Measurements from ENCODE around the gene NDUFB3. TPM values are rescaled to one million over a fixed set of nuclear protein-coding genes. Genes with fewer than 3 reads are reported as not detected.
"Not testable (repeated sequence)": the region's sequence is repeated elsewhere in the genome, so short reads cannot be mapped to it uniquely, and the experiment has no call there.

The NDUFB3 gene
- 68.2 TPM for total RNA-seq
- long read RNA-seq, transcript NDUFB3-201 (3 exons, 755 nt), result major isoform, 15 of 17 reads
- long read RNA-seq, partial matches to known transcripts, result 0 of 17 reads
- long read RNA-seq, other reads (novel, unspliced or antisense), result 1 of 17 reads

GRCh38 chr2:201071479-201072200, at the start of gene NDUFB3, which contains the start of gene HYCC2:
Gene NDUFB3 (plus strand): TSS chr2:201072001. CDS start chr2:201078883, 6,882 bp downstream.
Gene HYCC2 (minus strand): TSS chr2:201071671. CDS start chr2:201024009, 47,662 bp downstream.
- intact Hi-C loops (cut with DNase I), result no loop called here
- peaks cover 34% of the 10 kb centered on the region for H3K4me1 ChIP-seq

GRCh38 chr2:201024518-201024917, 47.3 kb upstream of the NDUFB3 start:
- TF ChIP-seq, protein P1, sequence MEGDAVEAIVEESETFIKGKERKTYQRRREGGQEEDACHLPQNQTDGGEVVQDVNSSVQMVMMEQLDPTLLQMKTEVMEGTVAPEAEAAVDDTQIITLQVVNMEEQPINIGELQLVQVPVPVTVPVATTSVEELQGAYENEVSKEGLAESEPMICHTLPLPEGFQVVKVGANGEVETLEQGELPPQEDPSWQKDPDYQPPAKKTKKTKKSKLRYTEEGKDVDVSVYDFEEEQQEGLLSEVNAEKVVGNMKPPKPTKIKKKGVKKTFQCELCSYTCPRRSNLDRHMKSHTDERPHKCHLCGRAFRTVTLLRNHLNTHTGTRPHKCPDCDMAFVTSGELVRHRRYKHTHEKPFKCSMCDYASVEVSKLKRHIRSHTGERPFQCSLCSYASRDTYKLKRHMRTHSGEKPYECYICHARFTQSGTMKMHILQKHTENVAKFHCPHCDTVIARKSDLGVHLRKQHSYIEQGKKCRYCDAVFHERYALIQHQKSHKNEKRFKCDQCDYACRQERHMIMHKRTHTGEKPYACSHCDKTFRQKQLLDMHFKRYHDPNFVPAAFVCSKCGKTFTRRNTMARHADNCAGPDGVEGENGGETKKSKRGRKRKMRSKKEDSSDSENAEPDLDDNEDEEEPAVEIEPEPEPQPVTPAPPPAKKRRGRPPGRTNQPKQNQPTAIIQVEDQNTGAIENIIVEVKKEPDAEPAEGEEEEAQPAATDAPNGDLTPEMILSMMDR (IDR thresholded peaks at IDR 0.05), result no peak
- Histone ChIP-seq H3K4me3 (no peak overlapping the region), H3K27me3 (no peaks in the 10 kb centered on the region), H3K9me3 (no peaks in the 10 kb centered on the region), H3K36me3 (peaks cover 34% of the 10 kb centered on the region), H3K27ac (no peak overlapping the region), H3K4me1 (no peaks in the 10 kb centered on the region)
- intact Hi-C loops (cut with DNase I), result no loop called here
- DNase-seq (no peak), ATAC-seq (no peak)

More at GRCh38 chr2:201071479-201072200, at the start of gene NDUFB3, which contains the start of gene HYCC2:
- DNase-seq, result peak; percentile 92
- peak within 1 kb of the TSS; percentile 92 for H3K4me3 ChIP-seq
- no peaks in the 10 kb centered on the region for H3K27me3 ChIP-seq
- no peaks in the 10 kb centered on the region for H3K9me3 ChIP-seq
- H3K36me3 ChIP-seq, result no peaks in the 10 kb centered on the region
- ATAC-seq, result peak; percentile 100
- peak within 1 kb of the TSS; percentile 95 for H3K27ac ChIP-seq
- TF ChIP-seq, protein P1 (IDR thresholded peaks at IDR 0.05), result peak; percentile 27

- DNase-seq; H3K4me3 ChIP-seq; H3K27ac ChIP-seq; H3K4me1 ChIP-seq; H3K36me3 ChIP-seq; ATAC-seq; H3K9me3 ChIP-seq; intact Hi-C loops (cut with DNase I); H3K27me3 ChIP-seq: not testable (repeated sequence)
Measured at GRCh38 chr2:201034355-201034754, 37.4 kb upstream of the NDUFB3 start.

DNA sequence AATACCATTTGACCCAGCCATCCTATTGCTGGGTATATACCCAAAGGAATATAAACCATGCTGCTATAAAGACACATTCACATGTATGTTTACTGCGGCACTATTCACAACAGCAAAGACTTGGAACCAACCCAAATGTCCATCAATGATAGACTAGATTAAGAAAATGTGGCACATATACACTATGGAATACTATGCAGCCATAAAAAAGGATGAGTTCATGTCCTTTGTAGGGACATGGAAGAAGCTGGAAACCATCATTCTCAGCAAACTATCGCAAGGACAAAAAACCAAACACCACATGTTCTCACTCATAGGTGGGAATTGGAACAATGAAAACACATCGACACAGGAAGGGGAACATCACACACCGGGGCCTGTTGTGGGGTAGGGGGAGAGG, 33.4 kb upstream of the NDUFB3 start:
- H3K27me3 ChIP-seq; H3K9me3 ChIP-seq; H3K36me3 ChIP-seq; intact Hi-C loops (cut with DNase I); H3K4me3 ChIP-seq; ATAC-seq; H3K27ac ChIP-seq; DNase-seq; H3K4me1 ChIP-seq: not testable (repeated sequence)

DNA sequence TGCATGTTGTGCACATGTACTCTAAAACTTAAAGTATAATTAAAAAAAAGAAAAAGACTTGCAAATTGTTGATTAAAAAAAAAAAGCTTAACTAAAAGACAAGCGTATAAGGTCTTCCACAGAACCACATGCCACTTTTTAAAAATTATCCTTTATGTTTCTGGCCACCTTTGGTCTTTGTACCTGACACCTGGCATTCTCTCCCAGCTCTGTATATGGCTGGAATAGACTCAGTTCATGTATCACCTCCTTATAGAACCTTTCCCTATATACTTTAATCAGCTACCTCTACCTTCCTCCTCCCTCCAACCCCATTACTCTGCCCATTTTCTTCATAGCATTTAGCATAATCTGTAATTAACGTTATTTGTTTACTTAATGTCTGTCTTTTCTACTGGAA, 32.9 kb upstream of the NDUFB3 start:
- H3K4me3 ChIP-seq, result no peak overlapping the region
- no peaks in the 10 kb centered on the region for H3K27me3 ChIP-seq
- H3K9me3 ChIP-seq, result no peaks in the 10 kb centered on the region
- no peaks in the 10 kb centered on the region for H3K4me1 ChIP-seq
- no peak overlapping the region for H3K27ac ChIP-seq
- TF ChIP-seq, protein P1 (IDR thresholded peaks at IDR 0.05), result no peak
- no peak for DNase-seq
- ATAC-seq, result no peak
- intact Hi-C loops (cut with DNase I), result no loop called here
- no peaks in the 10 kb centered on the region for H3K36me3 ChIP-seq

DNA sequence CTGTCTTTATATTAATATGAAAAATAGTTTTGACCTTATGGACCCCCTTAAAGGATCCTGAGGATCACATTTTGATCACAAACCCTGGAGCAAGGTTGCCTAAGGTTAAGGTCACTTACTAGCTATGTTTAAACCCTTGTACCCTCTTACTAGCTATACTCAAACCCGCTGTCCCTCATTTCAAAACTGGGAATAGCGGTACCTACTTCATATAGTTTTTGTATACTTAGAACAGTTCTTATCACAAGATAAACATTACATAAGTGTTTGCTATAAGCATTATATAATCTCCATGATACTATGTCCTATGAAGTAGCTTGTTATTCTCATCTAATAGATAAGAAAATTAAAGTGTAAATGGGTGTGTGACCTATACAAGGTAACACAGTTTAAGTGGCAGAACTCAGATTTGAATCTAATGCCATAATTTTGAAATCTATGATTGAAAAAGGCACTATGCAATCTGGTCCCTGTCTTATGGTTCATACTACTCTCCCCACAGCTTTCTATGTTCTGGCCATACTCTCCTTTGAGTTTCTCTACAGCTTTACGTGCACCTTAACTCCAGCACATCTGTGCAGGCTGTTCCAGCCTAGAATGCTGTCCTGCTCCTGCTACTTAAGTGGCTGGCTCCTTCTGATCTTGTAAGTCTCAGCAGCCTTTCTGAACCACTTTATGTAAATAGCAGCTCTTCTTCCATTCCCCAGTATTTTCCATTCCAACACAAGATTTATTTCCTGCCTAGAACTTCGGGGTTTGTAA, 30.8 kb upstream of the NDUFB3 start:
- H3K27ac ChIP-seq, result no peak overlapping the region
- intact Hi-C loops (cut with DNase I), result no loop called here
- peaks cover 6% of the 10 kb centered on the region for H3K36me3 ChIP-seq
- no peaks in the 10 kb centered on the region for H3K9me3 ChIP-seq
- ATAC-seq, result no peak
- no peak for DNase-seq
- TF ChIP-seq, protein P1 (IDR thresholded peaks at IDR 0.05), result no peak
- H3K27me3 ChIP-seq, result no peaks in the 10 kb centered on the region
- no peaks in the 10 kb centered on the region for H3K4me1 ChIP-seq
- no peak overlapping the region for H3K4me3 ChIP-seq

GRCh38 chr2:201042451-201042850, 29.4 kb upstream of the NDUFB3 start:
- H3K4me3 ChIP-seq; H3K36me3 ChIP-seq; intact Hi-C loops (cut with DNase I); ATAC-seq; H3K9me3 ChIP-seq; DNase-seq; H3K4me1 ChIP-seq; H3K27ac ChIP-seq; H3K27me3 ChIP-seq: not testable (repeated sequence)

- H3K27ac ChIP-seq; H3K27me3 ChIP-seq; H3K4me3 ChIP-seq; H3K36me3 ChIP-seq; intact Hi-C loops (cut with DNase I); ATAC-seq; H3K9me3 ChIP-seq; H3K4me1 ChIP-seq; DNase-seq: not testable (repeated sequence)
Measured at GRCh38 chr2:201043050-201043449, 28.8 kb upstream of the NDUFB3 start.
